ENCODE results near the gene CDC14B. TPM values are rescaled to one million over a fixed set of nuclear protein-coding genes. Genes with fewer than 3 reads are reported as not detected.

The CDC14B gene
- total RNA-seq, result 5.8 and 10.2 TPM in 2 replicates

GRCh38 chr9:96619491-96620180 is at the start of gene CDC14B:
Gene CDC14B (minus strand): TSS chr9:96619843. CDS start chr9:96619378, 465 bp downstream.

DNA sequence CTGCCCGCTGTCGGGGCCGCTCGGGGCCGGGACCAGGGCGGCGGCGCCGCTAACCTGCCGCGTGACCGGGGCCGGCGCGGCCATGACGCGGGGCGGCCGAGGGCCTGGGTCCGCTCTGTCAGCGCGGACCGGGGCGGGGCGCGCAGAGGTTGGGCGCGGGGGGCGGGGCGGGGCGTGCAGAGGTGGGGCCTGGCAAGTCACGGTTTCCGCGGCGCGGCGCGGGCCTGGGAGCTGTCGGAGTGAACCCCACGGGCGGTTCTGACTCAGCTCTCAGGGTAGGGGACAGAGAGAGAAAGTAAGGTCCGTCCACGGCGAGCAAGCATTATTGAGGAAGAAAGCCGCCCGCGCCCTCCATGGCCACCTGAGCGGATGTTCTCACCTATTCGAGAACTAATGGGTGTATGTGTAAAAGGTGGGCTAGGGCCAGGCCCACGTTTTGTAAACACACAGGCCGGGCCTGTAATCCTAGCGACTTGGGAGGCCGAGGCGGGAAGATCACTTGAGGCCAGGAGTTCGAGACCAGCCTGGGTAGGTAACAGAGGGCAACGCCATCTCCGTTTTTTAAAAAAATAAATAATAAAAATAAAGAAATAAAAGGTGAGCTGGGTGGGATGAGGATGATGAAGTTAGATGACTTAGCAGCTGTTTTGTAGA is 35.7 kb upstream of the CDC14B start, which contains the start of gene PRXL2C:
Gene PRXL2C (minus strand): TSS at position 120 of the 654 bp plus-strand sequence. CDS start 36 bp downstream, at position 84.

Other genes starting within 250 kb of the CDC14B start
- 17.2 and 27.0 TPM in 2 replicates for gene SLC35D2, start 236.1 kb downstream of the CDC14B start, total RNA-seq
- gene ZNF367, start 201.5 kb downstream of the CDC14B start, total RNA-seq, result 2.1 and 5.9 TPM in 2 replicates
- 8.2 and 9.1 TPM in 2 replicates for gene HABP4, start 169.7 kb downstream of the CDC14B start, total RNA-seq
- gene PRXL2C, start 35.5 kb upstream of the CDC14B start, total RNA-seq, result 12.0 and 13.3 TPM in 2 replicates
- 6.4 and 8.8 TPM in 2 replicates for gene ZNF510, start 158.2 kb upstream of the CDC14B start, total RNA-seq
- gene ZNF782, start 234.7 kb upstream of the CDC14B start, total RNA-seq, result 2.4 and 4.1 TPM in 2 replicates

All from hair follicular keratinocyte (primary cell).